K562 (cell line): ENCODE measurements around the gene TBC1D25. TPM values are rescaled to one million over a fixed set of nuclear protein-coding genes. Genes with fewer than 3 reads are reported as not detected.

Source experiments
- AFF1 ChIP-seq, 2 experiments: fragments of 450-650 bp; IDR thresholded peaks; 2 replicates each; pipeline ENCODE4 v1.6.1; 2018; ENCODE audit warnings: mild to moderate bottlenecking in 2 of 2, low read depth in 1 of 2; ENCODE audit not compliant: partially characterized antibody in 2 of 2
- CREB3 ChIP-seq: fragments of 450-650 bp; conservative IDR thresholded peaks from 2 replicates; pipeline ENCODE4 v1.6.1; 2016; ENCODE audit warnings: missing genetic modification characterization, low read depth, mild to moderate bottlenecking, missing compliant biosample characterization, moderate library complexity
- CREBBP ChIP-seq: IDR thresholded peaks from one replicate; pipeline ENCODE4 v1.6.1; 2012; ENCODE audit warnings: low read depth, mild to moderate bottlenecking, control low read depth, inconsistent platforms, low read length
- DEAF1 ChIP-seq: fragments of 450-650 bp; formaldehyde crosslinking; IDR thresholded peaks from 2 replicates; pipeline ENCODE4 v1.4.0; 2020; ENCODE audit warnings: mild to moderate bottlenecking, moderate library complexity
- FOS ChIP-seq: IDR thresholded peaks from 3 replicates; pipeline ENCODE4 v1.6.1; 2011; ENCODE audit not compliant: insufficient read length; ENCODE audit errors: extremely low read depth
- FOSL1 ChIP-seq: fragments of 200-800 bp; sonication (Bioruptor generic); conservative IDR thresholded peaks from 2 replicates; pipeline ENCODE4 v1.6.1; 2016; ENCODE audit warnings: missing genetic modification characterization, missing compliant biosample characterization
- HOMEZ ChIP-seq: fragments of 250-450 bp; sonication (Bioruptor Pico); IDR thresholded peaks from 2 replicates; pipeline ENCODE4 v1.4.0; 2020; ENCODE audit warnings: mild to moderate bottlenecking, moderate library complexity
- ID3 ChIP-seq, 2 experiments: fragments of 250-450 bp in 1 of 2; fragments of 450-650 bp in 1 of 2; sonication (Bioruptor Pico) in 1 of 2; IDR thresholded peaks; 2 replicates each; pipeline versions ENCODE4 v1.6.1 to v1.8.0; 2016 to 2021; ENCODE audit warnings: mild to moderate bottlenecking in 2 of 2, moderate library complexity in 2 of 2, missing compliant biosample characterization in 1 of 2, missing genetic modification characterization in 1 of 2
- LARP7 ChIP-seq: fragments of 450-650 bp; IDR thresholded peaks from 2 replicates; pipeline ENCODE4 v1.6.1; 2016
- MEF2A ChIP-seq: IDR thresholded peaks from 2 replicates; pipeline ENCODE4 v1.6.1; 2011; ENCODE audit warnings: low read depth, mild to moderate bottlenecking, low read length, moderate library complexity; ENCODE audit not compliant: control insufficient read depth
- PTBP1 ChIP-seq: fragments of 200-400 bp; formaldehyde crosslinking; IDR thresholded peaks from 2 replicates; pipeline ENCODE4 v1.6.1; 2017; ENCODE audit warnings: low read depth, low read length
- SMARCC2 ChIP-seq: fragments of 450-650 bp; IDR thresholded peaks from 2 replicates; pipeline ENCODE4 v1.6.1; 2017; ENCODE audit warnings: antibody characterized with exemption, moderate library complexity, mild to moderate bottlenecking, low read depth
- ZBTB1 ChIP-seq: sonication (generic); formaldehyde crosslinking; IDR thresholded peaks from 2 replicates; pipeline ENCODE4 v1.8.1; 2023; ENCODE audit warnings: missing genetic modification reagents, low read depth, mild to moderate bottlenecking, borderline replicate concordance
- ZNF133 ChIP-seq: fragments of 250-450 bp; sonication (Bioruptor Pico); IDR thresholded peaks from 2 replicates; pipeline ENCODE4 v1.4.0; 2020; ENCODE audit warnings: mild to moderate bottlenecking
- ZNF551 ChIP-seq: fragments of 250-450 bp; sonication (Bioruptor Pico); IDR thresholded peaks from 2 replicates; pipeline ENCODE4 v1.5.0; 2021; ENCODE audit warnings: mild to moderate bottlenecking, moderate library complexity
- polyA plus RNA-seq, 8 experiments: library from polyadenylated mRNA; depleted of rRNA in 4 of 8; stranded (reverse) in 5 of 8; unstranded in 3 of 8; fragments of >200 nt; fragmentation: Nextera tagmentation in 2 of 8; fragmentation: Illumina TruSeq in 1 of 8; extraction: Ambion mirVana in 2 of 8; extraction: Trizol in 1 of 8; gene quantifications; 2 replicates each; pipeline versions ENCODE4 v1.2.1 to v1.2.3, GENCODE V29; 2011 to 2014; ENCODE audit warnings: inconsistent platforms in 1 of 8, missing spikeins in 1 of 8
- total RNA-seq, 7 experiments: library from RNA; depleted of rRNA in 6 of 7; stranded (reverse); fragments of >200 nt in 6 of 7; fragmentation: Illumina TruSeq in 2 of 7; extraction: Trizol in 2 of 7; gene quantifications; 2 replicates each; pipeline versions ENCODE4 v1.2.1 to v1.2.3, GENCODE V29; 2011 to 2021; ENCODE audit warnings: low replicate concordance in 1 of 7

The TBC1D25 gene
- total and polyA plus RNA-seq, 9 of the 15 experiments (the other 6 are each of a cell fraction or from before 2014, with no cell fraction given) = 0.62 to 10.6 (median 3.9) TPM

GRCh38 chrX:48574270-48575266, 35.1 kb downstream of the TBC1D25 start, which contains the start of gene RBM3 (continued):
- TF ChIP-seq ID3 (CRISPR knock-in tag; IDR thresholded peaks at IDR 0.05) = no peak
- TF ChIP-seq ID3 (tag; IDR thresholded peaks at IDR 0.05) = peak; percentile 74; the same call in 1 of the 2 replicates
- 0 out of 2 replicates have a peak, but pooled peaks have one; percentile 6 for TF ChIP-seq DEAF1 (CRISPR knock-in tag)
- TF ChIP-seq CREB3 (tag) = peak; percentile 43; the same call in 1 of the 2 replicates
- TF ChIP-seq LARP7 = no peak
- peak in 1 of 2 experiments; percentile 22 for TF ChIP-seq AFF1 (IDR thresholded peaks at IDR 0.05; ENCODE audit: low read depth in 1 of 2, partially characterized antibody in 2 of 2)
- TF ChIP-seq SMARCC2 = no peak
- TF ChIP-seq ZNF133 (CRISPR knock-in tag) = no peak
- no peak for TF ChIP-seq CREBBP
- peak; percentile 38 for TF ChIP-seq FOS
- TF ChIP-seq HOMEZ (CRISPR knock-in tag) = no peak
- TF ChIP-seq ZNF551 (CRISPR knock-in tag) = no peak
- TF ChIP-seq ZBTB1 (CRISPR knock-in tag) = no peak
- no peak for TF ChIP-seq MEF2A
- 0 out of 2 replicates have a peak, but pooled peaks have one; percentile 25 for TF ChIP-seq PTBP1
- TF ChIP-seq FOSL1 = no peak; the same call in 1 of the 2 replicates
